Non-pigmented ciliary epithelial cell (primary cell): ENCODE measurements around the gene IMPDH1.

Source experiments
- DNase-seq: peaks from one replicate; pipeline ENCODE4 v3.0.0-alpha.2; 2010; ENCODE audit warnings: low read depth

IMPDH1 gene

GRCh38 chr7:128360359-128360678 lies 49.5 kb downstream of the IMPDH1 start:
- DNase-seq, result no peak

- no peak for DNase-seq
Observed at GRCh38 chr7:128359939-128360338, 49.8 kb downstream of the IMPDH1 start.

- DNase-seq, result no peak
Observed at GRCh38 chr7:128359336-128359735, 50.4 kb downstream of the IMPDH1 start.

GRCh38 chr7:128358233-128358632 lies 51.5 kb downstream of the IMPDH1 start:
- no peak for DNase-seq

- no peak for DNase-seq
Observed at GRCh38 chr7:128357217-128357613, 52.6 kb downstream of the IMPDH1 start.

- no peak for DNase-seq
Observed at GRCh38 chr7:128356546-128357216, 53.1 kb downstream of the IMPDH1 start.

GRCh38 chr7:128353610-128354009 lies 56.2 kb downstream of the IMPDH1 start:
- DNase-seq, result no peak

GRCh38 chr7:128353189-128353588 lies 56.6 kb downstream of the IMPDH1 start:
- DNase-seq, result no peak

- no peak for DNase-seq
Observed at GRCh38 chr7:128352636-128353035, 57.1 kb downstream of the IMPDH1 start.

GRCh38 chr7:128352153-128352537 lies 57.6 kb downstream of the IMPDH1 start:
- no peak for DNase-seq

GRCh38 chr7:128351296-128352152 lies 58.3 kb downstream of the IMPDH1 start:
- DNase-seq, result no peak

GRCh38 chr7:128350708-128351295 lies 59.0 kb downstream of the IMPDH1 start:
- DNase-seq, result no peak

- no peak for DNase-seq
Observed at GRCh38 chr7:128349466-128349825, 60.3 kb downstream of the IMPDH1 start.

- DNase-seq, result no peak
Observed at GRCh38 chr7:128347647-128348097, 62.1 kb downstream of the IMPDH1 start.

- no peak for DNase-seq
Observed at GRCh38 chr7:128344431-128344774, 65.4 kb downstream of the IMPDH1 start.

- DNase-seq, result peak; percentile 55
Observed at GRCh38 chr7:128343554-128344430, 66.0 kb downstream of the IMPDH1 start, which contains the start of gene RBM28. TSS of gene RBM28 (minus strand) at chr7:128343908. CDS start at chr7:128343793, 115 bp downstream.
